GM21526 (cell line): ENCODE data around the gene FAM184B.
A peak's percentile ranks its signal among the peaks of the same experiment; 100 is the strongest.
"Not testable (repeated sequence)": the region's sequence is repeated elsewhere in the genome, so short reads cannot be mapped to it uniquely, and the experiment has no call there.

Experiments used
- ATAC-seq: cut with Tn5 transposase; IDR thresholded peaks from one replicate; pipeline ENCODE4 v1.9.1; 2021; ENCODE audit warnings: moderate library complexity; ENCODE audit not compliant: unreplicated experiment, low FRiP score

FAM184B gene

DNA sequence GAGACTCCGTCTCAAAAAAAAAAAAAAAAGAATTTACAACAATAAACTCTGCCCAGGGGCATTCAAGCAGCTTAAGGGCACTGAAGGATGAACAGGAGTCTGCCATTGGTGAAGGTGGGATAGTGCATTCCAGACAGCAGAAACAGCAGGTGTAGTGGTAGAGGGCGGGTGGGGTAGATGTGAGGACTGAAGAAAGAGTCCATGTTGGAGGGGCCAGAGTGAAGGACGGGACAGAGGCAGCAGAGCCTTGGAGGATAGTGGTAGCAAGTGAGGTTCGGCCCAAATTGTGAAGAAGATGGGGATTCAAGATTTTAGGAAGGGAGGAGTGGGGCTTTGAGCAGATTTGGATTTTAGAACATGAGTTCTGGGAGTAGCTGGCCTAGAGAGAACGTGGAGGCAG, 91.3 kb downstream of the FAM184B start:
- ATAC-seq = no peak

DNA sequence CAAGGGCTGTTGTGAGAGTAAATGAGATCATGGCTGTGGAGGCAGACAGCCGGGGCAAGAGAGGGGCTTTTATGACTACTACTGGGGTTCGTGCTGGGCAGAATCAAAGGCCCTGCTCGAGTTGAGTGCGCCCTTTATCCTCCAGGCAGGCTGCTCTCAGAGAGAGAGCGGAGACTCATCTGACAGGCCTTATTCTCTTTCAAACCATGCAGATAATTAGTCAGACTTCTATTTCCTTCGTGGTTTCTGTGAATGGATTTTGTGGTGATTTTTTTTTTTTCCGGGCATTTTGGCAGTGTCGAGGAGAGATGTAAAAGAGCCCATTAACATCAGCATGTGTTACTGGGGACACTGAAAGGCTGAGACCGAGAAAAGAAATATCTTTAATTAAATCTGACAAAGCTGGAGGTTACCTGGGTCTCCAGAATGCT, 93.4 kb downstream of the FAM184B start:
- no peak for ATAC-seq

DNA sequence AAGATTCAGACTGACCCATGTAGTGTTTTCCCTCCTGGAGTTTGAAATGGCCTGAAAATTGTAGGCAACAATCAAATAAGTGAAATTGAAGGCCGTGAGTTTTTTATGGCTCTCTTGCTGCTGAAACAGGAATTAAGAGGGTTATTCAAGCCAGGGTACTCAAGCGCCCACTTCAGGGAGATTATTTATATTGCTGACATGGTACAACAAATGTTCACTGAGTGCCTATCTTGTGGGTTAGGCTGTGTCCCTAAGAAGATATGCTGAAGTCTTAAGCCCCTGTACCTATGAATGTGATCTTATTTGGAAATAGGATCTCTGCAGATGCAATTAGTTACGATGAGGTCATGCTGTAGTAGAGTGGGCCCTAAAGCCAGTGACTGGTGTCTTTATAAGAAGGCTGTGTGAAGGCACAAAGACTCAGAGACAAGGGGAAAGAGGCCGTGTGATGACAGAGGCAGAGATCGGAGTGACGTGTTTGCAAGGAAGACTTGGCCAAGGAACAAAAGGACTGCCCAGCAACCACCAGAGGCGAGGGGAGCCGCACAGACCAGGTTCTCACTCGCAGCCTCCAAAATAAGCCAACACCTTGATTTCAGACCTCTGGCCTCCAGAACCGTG, 94.1 kb downstream of the FAM184B start:
- no peak for ATAC-seq

DNA sequence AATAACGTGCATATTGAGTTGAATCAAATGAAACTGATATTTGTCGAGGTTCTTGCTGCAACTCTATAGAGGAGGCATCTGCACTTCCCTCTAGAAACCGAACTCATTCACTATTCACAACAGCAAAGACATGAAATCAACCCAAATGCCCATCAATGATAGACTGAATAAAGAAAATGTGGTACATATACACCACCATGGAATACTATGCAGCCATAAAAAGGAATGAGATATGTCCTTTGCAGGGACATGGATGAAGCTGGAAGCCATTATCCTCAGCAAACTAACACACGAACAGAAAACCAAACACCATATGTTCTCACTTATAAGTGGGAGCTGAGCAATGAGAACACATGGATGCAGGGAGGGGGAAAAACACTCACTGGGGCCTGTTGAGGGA, 96.8 kb downstream of the FAM184B start:
- not testable (repeated sequence) for ATAC-seq

DNA sequence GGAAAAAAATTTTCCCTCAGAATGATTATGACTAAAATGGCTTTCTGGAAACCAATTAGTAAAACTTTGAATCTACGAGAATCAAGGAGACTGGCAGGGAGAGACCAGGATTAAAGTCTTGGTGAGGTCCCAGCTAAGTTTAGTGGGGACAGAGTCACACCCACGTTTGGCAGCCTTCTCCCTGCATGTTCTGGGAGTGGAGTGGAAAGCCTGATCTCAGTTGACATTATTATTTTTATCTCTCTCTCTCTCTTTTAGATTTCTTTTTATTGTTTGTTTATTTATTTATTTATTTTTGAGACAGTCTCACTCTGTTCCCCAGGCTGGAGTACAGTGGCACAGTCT, 99.2 kb downstream of the FAM184B start:
- ATAC-seq = no peak

DNA sequence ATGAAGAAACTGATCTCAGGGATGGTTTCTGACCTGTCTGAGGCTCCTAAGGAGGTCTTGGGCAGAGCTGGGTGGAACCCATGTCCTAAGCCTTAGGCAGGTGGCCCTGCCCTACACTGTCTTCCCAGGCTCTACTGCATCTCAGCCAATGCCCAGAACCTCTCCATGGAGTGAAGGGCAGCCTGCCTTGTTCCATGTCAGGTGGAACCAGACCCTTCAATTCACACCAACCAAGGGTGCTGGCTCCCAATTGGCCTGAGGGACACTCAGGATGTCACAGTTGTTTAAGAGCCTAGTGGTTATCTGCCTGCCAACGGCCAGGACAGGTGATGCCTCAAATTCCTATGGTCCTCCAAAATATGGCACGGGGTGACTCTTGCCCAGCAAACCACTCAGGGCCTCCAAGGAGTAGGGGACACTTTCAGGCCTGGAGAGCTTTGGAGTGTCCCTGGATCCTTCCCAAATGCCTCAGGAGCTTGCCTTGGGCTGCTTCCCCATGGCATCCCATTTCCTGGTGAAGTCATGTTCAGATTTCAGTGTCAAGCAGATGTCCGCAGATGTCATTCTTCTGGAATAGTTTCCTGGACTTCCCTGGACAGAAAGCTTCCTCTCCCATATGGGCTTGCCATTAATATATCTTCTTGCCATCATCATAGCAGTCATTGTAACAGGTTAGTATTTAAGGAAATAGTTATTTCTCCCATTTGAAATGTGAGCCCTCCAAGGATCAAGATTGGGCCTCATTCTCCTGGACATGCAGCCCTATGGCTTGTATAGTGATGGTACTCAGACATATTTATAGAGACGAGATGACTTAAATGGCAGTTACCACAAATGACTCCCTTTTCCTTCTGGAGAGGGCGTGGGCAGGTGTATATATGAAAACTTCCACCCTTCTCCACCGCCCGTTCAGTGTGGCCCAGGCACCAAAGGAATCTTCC, 99.9 kb downstream of the FAM184B start:
- ATAC-seq = no peak

DNA sequence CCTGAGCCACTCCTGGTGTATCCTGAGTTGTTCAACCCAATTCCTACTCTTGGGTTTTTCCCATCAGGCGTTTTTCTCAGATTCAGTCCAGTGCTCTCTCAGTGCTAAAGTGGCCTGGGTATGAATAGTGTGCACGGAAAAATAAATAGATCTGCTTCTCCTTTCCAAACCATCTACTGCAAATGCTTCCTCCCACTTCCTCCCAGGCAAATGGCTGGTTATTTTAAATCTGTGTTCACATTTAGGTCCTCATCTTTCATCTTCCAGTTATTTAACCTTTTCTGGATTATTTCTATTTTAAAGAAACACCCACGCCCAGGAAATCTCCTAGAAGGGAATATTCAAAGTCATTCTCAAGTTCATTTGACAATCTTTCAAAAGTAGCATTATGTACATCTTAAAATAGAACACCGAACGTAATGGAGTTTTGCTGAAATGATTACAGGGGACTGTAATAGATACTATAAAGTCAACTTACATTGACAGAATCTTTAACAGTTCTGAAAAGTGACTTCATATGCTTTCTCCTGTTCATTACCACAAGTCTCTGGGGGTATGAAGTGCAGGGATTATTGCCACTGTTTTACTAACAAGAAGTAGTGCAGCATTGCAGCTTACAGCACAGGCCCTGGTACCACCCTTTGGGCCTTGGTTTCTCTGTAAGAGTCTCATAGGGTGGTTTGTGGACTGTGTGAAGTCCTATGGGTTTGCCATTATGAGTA, 100.7 kb downstream of the FAM184B start:
- no peak for ATAC-seq

DNA sequence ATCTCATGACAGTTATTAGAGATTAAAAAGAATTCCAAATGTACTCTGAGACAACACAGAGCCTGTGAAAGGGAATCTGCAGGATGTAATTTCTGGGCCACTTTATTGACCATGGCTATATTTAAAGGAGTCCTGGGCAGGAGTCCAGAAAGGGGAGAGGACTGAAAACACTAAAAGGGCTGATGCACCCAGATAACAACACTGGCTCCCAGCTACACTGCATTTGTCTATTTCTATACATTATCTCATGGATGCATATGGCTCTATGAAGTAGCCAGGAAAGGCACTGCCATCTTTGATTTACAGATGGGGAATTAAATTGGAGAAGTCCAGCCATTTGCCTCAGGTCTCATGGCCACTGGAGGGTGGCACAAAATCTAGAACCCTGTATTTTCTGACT, 111.0 kb downstream of the FAM184B start:
- no peak for ATAC-seq

DNA sequence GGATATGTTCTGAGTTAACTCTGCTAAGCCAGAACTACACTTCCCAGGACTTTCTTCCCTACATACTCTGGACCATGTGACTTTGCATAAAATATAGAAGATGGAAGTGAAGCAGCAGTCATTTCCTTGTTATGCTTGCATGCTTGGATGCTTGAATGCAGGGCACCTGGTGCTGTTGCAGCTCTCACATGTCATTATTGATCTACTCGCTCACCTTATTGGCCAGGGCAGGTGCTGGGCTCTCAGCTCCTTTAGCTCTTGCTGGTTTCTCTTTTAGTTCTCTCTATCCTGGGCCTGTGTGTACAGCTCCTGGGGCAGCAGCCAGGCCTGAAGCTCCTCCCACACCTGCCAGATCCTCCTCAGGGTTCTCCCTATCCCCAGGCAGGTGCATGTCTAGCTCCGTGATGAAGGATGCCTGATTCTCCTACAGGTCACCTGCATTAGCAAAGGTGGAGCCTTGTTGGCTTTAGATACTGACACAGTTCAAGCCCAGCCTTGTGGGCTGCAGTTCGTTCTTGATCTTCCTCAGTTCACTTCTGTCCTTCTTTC, 113.7 kb downstream of the FAM184B start:
- ATAC-seq = no peak

DNA sequence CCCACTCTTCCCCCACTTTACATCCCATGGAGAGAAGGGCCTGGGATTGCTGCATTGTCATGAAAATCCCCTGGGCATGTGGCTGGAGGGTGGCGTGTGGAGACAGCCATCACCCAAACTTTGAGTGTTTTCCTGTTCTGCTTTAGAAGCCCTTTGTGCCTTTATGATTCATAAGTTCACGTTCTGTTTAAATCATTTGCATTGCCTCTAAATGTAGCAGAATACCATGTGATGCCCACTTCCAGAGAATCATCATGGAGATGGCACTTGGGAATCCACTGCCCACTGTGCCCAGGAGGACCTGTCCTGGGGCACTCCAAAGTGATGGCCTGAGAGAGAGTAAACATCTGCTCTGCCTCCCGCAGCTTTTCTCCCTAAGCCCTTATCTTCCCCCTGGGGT, 114.2 kb downstream of the FAM184B start:
- ATAC-seq = no peak

DNA sequence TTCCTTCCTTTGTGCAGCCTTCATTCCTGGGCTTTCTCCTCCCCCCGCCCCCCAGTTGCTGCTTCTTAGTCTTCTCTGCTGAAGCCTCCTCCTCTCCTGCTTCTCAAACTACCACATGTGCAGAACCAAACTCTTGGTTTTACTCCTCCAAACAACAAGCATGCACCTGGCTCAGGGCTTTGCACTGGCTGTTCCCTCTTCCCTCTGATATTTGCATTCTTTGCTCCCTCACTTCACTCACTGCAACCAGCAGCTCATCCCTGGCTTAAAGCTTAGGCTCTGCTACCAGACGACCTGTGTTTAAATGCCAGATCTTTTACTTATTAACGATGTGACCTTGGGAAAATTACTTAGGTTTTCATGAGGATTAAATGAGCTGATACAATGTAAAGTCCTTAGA, 115.6 kb downstream of the FAM184B start:
- ATAC-seq = no peak

DNA sequence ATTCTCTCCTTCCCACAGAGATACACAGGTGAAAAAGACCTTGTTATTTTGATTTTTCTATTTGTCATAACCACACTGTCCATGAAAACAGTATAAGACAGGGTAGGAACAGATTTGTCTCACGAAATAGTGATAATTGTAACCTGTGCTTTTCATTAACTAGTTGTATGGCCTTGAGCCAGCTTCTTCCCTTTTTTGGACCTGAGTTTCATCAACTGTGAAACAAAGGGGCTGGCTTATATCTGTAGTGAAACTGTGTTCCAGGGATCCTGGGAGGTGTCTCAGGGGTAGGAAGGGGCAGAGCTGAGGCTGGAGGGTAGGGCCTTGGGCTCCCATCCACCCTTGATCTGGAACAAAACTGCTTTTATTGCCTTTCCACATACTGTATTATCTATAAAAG, 116.1 kb downstream of the FAM184B start:
- ATAC-seq = no peak

DNA sequence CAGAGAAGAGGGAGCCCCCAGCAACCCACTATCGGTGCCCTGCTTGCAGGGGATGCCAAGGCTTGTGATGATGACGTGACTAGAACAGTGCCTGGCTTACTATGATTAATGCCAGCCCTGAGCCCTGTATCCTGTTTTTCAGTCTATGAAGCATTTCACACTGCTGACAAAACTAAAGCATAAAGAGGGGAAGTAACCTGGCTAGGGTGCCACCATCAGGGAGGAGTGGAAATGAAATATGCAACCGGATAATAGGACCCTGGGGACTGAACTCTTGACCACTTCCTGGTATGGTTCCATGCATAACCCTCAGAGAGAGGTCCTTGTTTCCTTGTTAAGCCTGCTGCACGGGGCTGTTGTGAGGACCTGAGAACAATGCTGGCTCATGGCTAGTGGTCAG, 116.7 kb downstream of the FAM184B start:
- ATAC-seq = peak; percentile 91

DNA sequence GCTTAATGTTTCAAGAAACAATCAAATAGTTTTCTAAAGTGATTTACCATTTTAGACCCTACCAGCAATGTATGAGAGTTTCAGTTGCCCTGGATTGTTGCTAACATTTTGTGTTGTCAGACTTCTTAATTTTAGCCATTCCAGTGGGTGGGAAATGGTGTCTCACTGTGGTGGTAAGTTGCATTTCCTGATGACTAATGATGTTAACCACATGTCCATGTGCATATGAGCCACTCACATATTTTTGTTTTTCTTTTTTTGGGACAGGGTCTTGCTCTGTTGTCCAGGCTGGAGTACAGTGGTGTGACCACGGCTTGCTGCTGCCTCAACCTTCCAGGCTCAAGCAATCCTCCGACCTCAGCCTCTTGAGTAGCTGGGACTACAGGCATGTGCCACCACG, 118.7 kb downstream of the FAM184B start:
- ATAC-seq = no peak

DNA sequence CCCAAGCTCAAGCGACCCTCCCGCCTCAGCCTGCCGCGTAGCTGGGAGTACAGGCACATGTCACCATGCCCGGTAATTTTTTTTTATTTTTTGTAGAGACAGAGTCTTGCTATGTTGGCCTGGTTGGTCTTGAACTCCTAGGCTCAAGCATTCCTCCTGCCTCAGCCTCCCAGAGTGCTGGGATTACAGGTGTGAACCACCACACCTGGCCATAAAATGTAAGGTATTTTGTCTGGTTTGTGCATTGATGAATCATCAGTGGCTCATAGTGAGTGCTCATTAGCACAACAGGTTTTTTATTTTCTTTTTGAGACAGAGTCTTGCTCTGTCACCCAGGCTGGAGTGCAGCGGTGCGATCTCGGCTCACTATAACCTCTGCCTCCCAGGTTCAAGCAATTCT, 122.2 kb downstream of the FAM184B start:
- ATAC-seq = not testable (repeated sequence)

DNA sequence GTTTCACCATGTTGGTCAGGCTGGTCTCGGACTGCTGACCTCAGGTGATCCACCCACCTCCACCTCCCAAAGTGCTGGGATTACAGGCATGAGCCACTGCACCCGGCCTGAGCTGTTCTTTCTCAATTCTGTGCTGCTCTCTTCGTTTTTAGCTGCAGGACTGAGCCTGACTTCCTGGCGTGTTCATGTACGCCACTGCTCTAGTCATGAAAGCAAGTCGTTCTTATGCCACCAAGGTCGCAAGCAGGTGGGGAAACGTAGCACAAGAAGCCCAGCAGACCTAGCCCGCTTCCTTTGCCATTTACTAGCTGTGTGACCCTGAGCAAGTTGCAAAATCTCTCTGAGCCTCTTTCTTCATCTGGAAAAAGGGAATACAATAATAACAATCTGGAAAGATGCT, 123.6 kb downstream of the FAM184B start:
- no peak for ATAC-seq

DNA sequence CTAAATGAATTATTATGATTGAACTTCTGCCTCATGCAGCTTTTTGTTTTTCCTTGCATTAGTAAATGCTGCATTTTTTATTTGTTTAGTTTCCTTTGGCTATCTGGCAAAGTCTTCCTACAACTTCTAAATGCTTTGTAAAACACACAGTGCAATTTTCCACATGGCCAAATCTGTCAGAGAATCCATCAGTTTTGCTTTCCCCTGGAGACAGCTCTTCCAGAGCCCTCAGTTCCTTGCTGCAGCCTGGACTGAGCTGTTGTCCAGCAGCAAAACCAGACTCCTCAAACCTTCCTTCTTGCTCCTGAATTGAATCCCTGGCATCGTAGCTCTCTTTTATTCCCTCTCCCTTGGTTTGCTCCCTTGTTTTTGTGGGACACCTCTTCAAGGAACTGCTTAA, 124.3 kb downstream of the FAM184B start:
- ATAC-seq = no peak

DNA sequence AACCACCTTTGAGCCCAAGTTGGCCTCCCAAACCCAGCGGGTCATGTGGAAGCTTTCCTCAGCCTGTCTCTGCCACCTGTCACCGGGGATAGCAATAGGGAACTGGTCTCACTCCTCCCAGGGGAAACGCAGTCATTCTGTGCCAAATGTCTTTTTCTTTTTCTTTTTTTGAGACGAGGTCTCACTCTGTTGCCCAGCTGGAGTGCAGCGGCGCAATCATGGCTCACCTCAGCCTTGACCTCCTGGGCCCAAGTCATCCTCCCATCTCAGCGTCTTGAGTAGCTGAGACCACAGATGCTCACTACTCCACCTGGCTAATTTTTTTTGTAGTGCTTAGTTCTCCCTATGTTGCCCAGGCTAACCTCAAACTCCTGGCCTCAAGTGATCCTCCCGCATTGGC, 126.7 kb downstream of the FAM184B start:
- ATAC-seq = no peak

DNA sequence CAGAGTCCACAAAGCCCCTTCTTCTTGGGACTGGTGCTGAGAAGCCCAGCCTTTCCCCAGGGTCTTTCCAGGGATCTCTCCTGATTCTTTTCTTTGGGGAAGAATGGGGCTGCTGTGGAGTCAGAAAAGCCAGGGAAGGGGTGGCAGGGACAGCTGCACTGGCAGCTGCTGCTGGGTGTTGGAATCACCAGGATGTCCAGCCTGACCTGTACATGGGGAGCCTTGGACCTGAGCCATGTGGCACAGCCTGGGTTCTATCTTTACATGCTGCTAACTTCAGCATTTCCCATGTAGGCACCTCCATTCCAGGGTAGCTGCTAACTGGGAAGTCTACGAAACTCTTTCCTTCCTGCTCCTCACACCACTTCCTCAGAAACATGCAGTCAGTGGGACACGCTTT, 131.0 kb downstream of the FAM184B start:
- ATAC-seq = no peak

DNA sequence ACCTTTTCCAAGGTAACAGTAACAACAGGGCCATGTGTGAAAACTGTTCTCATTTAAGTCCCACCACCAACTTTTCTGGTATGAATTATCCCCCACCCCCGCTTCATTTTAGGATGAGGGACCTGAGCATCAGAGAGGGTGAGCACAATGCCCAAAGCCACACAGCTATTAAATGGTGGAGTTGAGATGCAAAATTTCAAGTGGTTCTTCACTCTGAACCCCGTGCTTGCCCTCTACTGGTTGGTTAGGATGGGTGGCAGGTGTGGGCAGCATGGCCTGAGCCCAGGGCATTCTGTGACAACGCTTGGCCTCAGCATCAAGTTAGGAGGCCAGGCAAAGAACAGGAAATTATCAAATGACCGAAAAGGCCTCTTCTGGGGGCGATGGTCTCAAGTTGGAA, 133.5 kb downstream of the FAM184B start:
- ATAC-seq = no peak

DNA sequence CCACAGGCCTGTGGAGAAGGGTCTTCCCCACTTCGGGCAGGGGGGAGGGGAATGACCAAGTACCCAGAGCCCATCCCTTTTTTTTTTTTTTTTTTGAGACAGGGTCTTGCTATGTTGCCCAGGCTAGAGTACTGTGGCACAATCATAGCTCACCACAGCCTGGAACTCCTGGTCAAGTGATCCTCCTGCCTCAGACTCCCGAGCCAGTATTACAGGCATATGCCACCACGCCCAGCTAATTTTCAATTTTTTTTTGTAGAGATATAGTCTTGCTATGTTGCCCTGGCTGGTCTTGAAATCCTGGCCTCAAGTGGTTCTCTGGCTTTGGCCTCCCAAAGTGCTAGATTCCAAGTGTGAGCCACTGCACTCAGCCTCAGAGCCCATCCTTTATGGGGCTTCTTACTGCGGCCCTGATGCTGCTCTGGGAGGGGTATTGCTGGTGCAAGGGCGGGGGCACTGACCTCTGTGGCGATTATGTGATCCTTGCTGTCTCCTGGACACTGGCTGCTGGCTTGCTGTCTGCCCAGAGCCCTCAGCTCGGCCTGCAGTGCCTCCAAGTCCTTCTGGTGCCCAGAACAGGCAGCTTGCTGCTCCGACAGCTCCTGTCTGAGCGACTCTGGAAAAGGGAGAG, 134.1 kb downstream of the FAM184B start:
- no peak for ATAC-seq
